Omental fat pad (tissue), 4 donors: ENCODE results near the gene TCHP. TPM values are rescaled to one million over a fixed set of nuclear protein-coding genes. Genes with fewer than 3 reads are reported as not detected.

ENCODE experiments used
- ATAC-seq: fragments of 150-250 bp; one replicate; pipeline ENCODE4 v1.9.1; 2016; ENCODE audit warnings: mild to moderate bottlenecking, moderate library complexity; ENCODE audit not compliant: low FRiP score
- DNase-seq: peaks from one replicate; pipeline ENCODE4 v3.0.0-alpha.2; 2019; ENCODE audit warnings: low spot score
- CTCF ChIP-seq, 3 donors: fragments of 450-650 bp; IDR thresholded peaks; one replicate each; pipeline ENCODE4 v1.5.1; 2016 to 2017; ENCODE audit warnings: antibody characterized with exemption in 3 of 3, mild to moderate bottlenecking in 3 of 3, moderate library complexity in 2 of 3
- total RNA-seq, 4 donors: library from RNA; depleted of rRNA; stranded (reverse); fragments of >200 nt; gene quantifications; one replicate each; pipeline ENCODE4 v1.1.0, GENCODE V29; 2016

Gene TCHP
- total RNA-seq, 4 donors from 2014 or later, result 7.0 to 30.1 (median 12.1) TPM

GRCh38 chr12:109912855-109913321 is 12.8 kb downstream of the TCHP start:
- TF ChIP-seq CTCF (IDR thresholded peaks at IDR 0.05), result no peak
- DNase-seq, result no peak
- no peak for ATAC-seq

GRCh38 chr12:109914461-109914860 is 14.4 kb downstream of the TCHP start:
- ATAC-seq, result no peak
- TF ChIP-seq CTCF (IDR thresholded peaks at IDR 0.05), result no peak
- no peak for DNase-seq

- DNase-seq (no peak), ATAC-seq (no peak)
- no peak for TF ChIP-seq CTCF (IDR thresholded peaks at IDR 0.05)
Observed at GRCh38 chr12:109915171-109916040, 15.3 kb downstream of the TCHP start.

GRCh38 chr12:109916045-109916444 is 16.0 kb downstream of the TCHP start:
- DNase-seq (no peak), ATAC-seq (no peak)
- TF ChIP-seq CTCF (IDR thresholded peaks at IDR 0.05), result no peak

GRCh38 chr12:109919456-109919855 is 19.4 kb downstream of the TCHP start:
- ATAC-seq, result no peak
- TF ChIP-seq CTCF (IDR thresholded peaks at IDR 0.05), result no peak

GRCh38 chr12:109920261-109920780 is 20.2 kb downstream of the TCHP start:
- ATAC-seq, result no peak
- no peak for DNase-seq
- no peak for TF ChIP-seq CTCF (IDR thresholded peaks at IDR 0.05)

More at GRCh38 chr12:109919456-109919855, 19.4 kb downstream of the TCHP start:
- no peak for DNase-seq

GRCh38 chr12:109921982-109922381 is 21.9 kb downstream of the TCHP start:
- DNase-seq (no peak), ATAC-seq (no peak)
- no peak for TF ChIP-seq CTCF (IDR thresholded peaks at IDR 0.05)
